Measurements from ENCODE around the gene TMTC2.

TMTC2 gene

DNA sequence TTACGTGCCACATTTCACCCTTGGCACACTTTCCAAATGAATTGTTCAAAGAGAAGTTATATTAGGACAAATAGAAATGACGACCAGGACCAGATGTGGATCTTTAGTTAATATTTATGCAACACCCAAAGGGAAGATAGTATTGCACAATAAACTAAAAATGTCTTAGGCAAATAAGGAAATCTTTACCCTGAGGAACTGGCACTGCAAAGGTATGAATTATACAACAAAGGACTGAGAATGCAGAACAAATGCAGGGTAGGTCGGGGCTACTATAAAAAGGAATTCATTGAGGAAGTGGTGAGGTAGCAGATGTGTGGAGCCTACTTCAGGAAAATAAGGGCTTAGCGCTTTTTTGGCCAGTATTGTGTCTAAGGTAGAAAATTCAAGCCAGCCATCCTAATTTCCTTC is 3.9 kb upstream of the TMTC2 start:
- peak; percentile 53 for DNase-seq

DNA sequence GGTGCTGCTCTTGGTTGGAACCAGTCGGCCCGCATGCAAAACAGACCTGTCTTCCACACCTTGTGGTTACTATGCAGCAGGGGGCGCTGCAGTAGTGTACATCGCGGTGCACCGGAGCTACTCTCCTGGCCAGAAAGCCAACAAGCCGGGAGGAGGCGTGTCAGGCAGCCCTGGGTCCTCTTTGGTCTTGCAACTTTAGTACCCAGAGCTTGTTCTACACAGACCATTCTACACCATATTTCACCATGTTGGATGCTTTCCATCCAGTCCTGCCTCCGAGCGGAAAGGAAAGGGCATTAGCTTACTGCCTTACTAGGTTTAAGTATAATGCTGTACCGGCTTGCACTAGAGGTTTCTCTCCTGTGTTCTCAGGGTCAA is 927 bp upstream of the TMTC2 start:
- peak; percentile 94 for DNase-seq

DNA sequence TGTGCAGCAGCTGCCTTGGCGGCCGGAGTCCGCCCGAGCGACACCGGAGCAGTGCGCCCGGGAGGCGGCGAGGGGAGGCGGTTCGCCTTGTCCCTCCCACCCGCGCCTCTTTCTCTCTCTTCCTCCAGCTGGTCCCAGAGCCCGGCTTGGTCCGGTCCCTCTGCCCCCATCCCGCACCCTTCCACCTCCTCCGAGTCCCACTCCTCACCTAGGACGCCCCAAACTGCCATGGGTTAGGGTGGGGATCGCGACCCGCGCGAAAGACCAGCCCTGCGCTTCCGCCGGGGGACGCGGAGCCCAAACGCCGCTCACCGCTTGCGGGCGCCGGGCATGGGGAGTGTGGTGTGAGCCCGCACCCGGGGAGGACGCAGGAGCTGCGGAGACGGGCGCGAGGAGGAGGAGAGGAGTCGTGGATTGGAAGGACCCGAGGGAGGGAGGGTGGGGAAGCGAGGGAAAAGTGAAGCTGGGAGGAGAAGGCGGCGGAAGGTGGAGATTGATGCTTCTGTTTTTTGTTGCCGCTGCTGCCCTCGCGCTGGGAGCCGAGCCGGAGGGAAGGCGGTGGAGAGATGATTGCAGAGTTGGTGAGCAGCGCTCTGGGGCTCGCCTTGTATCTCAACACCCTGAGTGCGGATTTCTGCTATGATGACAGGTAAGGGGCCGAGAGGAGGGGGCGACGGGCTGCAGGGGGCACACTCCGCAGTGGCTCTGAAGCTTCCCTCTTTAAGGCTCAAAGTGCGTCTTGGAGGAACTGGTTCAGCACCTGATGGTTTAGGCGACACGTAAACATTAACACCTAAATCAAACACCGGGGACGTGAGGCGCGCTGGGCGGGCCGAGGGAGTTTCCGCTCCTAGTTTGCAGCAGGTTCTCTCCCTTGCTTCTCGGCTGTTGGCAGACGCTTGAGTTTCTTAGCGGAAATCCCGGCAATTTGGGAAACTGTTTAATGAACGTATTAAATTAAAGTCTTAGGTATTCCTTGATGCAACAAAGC is 610 bp downstream of the TMTC2 start:
- peak; percentile 74 for DNase-seq

DNA sequence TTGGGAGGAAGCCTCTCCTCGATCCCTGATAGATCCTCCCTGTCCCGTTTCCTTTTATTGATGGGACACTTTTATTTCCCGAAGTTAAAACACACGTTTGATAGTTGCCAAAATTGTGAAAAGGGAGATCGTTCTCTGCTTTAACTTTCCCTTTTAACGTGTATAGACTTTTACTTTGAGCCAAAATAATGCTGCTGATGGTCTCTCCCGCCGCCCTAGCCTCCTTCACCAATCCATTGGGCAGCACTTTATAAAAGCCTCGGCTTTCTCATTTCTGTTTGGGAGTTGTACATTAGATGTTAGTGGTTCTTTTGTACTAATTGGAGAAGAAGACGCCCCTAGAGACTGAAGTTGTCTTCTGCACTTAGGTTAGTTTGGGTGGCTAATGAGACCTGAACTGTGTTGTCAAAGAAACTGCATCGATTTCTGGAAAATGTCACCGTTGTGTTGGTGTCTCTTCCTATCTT is 1.4 kb downstream of the TMTC2 start:
- peak; percentile 36 for DNase-seq

DNA sequence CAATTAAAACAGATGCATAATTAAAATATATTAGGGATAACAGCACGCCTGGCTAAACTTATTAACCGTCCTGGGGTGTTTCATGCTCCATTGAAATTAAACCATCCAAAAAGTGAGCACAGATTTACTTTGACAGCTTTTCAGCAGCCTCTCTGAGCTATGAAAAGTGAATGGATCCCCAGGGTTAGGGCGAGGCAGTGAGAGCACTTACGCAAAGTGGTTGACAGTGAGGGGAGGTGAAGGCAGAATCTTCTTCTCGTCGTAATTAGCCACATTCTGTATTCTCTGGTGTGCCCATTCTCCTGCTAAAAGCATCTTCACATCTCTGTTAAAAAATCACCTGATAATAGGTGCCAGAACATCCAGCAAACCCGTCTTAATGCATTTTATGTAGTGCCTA is 1.9 kb downstream of the TMTC2 start:
- DNase-seq: no peak

DNA sequence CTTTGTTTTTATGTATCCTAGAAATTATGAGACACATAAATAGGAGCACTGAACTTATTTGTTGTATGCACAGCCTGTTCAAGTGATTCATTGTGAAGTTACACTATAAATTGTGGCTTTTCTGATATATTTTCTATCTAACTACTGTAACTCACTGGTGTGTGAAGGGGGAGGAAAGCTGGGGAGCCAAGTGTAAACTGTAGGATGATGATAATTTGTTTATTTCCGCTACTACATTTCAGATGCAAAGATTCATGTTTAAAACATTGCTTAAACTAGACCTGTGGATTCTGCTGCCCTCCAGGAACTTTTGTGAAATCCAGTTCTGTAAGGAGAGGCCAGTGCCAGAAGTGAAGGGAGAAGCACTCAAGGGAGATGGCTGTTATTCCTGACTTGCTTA is 3.3 kb downstream of the TMTC2 start:
- DNase-seq: no peak

DNA sequence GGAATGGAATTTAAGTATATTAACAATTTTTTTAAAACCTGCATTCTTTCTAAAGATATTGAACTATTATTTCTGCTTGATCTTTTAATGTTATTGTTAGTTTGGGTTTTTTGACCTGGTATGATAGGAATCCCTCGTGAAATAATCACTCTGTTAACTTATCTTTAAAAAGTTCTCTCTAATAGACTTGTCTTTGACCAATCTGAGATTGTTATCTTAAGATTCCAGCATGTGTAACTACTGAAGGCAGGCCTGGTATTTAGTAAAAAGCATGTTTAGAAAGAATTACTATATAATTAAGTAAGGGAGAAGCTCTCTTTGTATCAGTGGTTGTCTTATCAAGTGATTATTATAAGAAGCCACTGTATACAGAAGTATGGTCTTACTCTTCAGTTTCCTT is 4.8 kb downstream of the TMTC2 start:
- DNase-seq: no peak

DNA sequence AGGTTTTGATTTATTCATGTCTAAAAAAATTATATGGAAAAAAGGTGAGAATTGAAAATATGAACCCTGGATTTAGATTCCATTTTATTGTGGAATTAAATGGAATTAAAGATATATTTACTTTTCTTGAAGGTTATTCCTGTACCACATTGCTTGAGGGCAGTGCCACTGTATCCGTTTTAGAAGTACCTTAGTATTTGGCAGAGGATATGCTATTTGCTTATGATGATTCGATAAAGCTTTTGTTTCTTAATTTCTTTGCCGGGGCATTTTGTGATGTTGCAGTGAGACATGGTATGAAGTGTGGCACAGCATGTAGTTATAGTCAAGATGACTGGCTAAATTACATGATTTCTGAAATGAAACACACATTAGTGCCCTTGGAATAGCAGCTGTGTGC is 7.6 kb downstream of the TMTC2 start:
- DNase-seq: no peak

DNA sequence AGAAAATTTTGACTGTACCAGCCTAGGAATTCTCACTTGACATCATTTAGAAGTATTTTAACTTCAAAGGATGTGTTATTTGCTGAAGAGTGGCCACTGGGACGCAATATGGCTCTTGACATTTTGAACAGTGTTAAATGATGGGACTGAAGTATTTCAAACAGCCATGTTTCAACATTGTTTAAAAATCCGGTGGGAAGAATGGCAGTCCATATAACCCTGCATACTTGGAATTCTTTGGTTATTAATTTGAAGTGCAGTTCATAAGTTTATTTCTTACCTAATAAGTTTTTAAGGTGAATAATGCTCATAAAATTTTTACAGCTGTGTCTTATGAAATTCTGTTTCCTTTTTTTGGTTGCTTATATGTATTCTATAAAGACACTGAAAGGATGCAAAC is 8.3 kb downstream of the TMTC2 start:
- no peak for DNase-seq

DNA sequence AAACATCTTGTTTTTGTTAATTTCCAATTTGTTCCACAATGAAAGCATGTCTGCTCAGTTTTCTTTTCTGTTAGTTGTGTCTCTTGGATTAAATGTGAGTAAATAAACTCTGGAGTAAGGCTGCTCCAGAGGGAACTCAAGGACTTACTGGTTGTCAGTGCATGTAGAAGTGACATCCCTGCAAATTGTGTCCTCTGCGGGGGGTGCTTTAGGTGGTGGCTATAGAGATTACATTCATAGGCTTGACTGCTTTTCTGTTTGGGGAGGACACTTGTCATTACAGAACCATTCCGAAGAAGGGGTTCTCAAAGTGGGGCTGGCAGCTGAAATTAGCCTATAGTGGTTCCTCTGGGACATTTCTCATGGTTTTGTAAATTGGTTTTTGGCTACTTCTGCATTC is 8.8 kb downstream of the TMTC2 start:
- no peak for DNase-seq

DNA sequence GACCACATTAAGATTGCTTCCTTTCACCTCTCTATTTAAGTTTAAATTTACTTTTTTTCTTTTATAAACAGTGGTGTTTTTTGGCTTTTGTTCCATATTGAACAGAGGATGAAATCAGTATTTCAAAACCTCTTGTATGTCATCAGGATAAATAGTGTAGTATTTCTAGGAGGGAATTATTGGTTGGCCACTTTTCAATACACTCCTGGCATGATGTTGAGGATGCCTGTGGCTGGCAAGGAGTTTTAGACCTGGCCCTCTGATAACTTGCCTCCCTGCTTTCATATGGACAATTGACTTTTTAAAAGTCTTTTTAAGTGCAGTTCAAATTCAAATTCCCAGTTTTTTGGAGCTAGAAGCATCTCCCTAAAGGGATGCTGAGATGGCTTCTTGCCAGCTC is 9.8 kb downstream of the TMTC2 start:
- no peak for DNase-seq

DNA sequence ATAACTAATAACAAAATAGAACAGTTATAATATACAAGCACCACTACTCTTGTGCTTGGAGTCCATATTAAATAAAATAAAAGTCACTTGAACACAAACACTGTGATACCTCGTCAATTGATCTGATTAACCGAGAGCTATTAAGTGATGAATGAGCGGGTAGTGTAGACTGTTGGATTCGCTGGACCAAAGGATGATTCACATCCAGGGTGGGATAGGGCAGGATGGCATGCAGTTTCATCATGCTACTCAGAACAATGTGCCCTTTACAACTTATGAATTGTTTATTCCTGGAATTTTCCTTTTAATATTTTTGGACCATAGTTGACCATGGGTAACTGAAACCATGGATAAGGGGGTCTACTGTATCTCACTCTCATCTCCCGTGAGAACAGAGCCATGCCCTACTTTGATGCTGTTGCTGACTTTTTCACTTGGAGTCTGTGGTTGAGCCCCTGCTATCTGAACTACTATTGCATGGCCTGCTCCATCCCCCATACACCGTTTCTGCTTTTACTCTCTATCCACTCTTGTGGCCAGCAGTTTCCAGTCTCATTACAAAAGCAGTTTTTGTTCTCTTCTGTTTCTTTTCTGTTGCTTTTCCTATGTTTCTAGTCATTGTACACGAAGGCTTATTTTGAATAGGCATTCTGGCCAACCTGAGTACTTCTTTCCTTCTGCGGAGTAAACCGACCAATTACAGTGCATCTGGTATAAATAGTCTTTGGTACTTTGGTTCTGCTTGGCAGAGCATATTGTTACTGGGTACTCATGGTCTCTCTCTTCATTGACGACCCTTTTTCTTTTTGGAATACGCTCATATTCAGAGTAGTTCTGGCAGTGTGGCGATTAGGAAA is 12.2 kb downstream of the TMTC2 start:
- no peak for DNase-seq

DNA sequence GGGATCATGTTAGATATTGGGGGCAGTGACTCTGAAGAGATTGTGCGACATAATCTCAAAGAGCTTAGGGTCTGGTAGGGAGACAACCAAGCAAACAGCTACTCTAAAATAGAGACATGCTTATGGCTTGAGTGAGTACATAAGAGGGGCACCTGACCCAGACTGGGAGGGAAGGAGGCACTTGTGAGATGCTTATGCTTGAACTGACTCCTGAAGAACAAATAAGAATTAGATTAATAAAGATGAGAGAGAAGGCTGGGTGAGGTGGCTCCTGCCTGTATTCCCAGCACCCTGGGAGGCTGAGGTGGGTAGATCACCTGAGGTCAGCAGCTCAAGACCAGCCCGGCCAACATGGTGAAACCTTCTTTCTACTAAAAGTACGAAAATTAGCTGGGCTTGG is 19.1 kb downstream of the TMTC2 start:
- DNase-seq: no peak

DNA sequence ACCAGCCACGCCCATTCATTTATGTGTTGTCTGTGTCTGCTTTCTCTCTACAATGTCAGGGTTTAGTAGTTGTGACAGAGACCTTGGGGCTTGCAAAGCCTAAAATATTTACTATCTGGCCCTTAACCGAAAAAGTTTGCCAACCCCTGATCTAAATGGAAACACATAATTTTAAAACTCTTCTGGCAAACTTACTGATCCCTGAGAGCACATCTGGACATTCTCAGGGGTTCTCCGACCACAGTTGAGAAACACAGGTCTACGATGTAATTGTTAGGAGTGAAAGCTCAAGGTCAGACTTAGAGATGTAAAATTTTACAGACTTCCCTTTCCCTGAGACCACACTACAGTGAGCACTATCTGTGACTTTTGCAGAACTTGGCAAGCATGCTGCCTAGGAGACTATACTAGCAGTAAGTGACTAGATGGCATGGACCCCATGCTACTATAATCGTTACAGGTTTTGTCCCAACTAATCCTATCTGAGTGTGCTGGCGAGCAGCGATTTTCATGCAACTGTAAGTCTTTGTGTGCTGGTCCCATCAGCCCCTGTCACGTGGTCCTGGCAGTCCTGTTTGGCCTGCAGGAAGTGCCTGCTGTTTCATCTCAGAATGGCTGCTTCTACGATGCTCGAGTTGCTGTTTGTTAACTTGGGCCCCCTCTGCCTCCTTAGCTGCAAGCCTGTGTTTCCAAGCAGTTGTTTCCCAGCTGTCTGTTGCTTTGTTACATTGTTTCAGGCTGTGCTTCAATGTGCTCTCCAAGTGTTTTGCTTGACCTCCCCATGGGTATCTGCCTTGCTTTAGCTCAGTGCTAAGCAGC is 21.6 kb downstream of the TMTC2 start:
- no peak for DNase-seq

DNA sequence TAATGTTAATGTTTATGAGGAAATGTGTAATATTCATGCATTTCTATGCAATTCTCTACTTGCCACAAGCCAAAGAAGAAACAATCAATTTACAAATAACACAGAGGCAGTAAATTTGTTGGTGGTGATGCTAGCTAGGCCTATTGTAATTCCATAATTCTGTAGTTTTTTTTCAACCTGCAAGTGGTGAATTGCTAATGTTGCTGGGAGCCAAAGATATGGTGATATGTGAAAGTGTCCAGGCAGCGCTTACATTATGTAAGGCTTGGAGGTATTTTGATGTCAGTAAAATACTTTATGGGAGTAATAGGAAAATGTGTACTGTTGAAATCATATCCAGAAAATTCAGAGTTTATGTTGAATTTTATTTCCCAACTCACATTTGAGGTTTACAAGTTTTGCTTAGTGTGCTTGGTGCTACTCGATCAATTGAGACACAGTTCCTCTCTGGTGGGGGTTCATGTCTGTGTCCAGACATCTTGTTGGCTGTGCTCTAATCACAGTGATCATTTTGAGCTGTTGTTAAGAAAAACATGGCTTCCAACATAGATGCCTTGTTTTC is 23.2 kb downstream of the TMTC2 start:
- DNase-seq: no peak

DNA sequence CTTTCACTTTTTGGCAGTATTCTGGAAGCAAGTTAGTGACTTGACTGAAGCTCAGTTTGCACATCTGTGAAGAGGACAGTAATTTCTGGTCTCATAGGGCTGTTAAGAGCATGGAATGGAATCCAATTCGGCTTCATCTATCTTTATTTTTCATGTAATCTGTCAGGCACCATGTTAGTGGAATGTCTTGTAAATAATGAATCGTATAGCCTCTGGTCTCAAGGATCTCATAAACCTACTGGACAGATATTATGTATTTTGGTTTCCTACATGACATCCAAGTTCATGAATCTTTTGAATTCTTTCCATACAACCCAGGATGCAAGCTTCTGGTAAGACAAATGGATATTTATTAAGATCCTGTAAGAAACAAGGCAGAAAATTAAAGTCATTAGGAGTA is 24.0 kb downstream of the TMTC2 start:
- DNase-seq: no peak

DNA sequence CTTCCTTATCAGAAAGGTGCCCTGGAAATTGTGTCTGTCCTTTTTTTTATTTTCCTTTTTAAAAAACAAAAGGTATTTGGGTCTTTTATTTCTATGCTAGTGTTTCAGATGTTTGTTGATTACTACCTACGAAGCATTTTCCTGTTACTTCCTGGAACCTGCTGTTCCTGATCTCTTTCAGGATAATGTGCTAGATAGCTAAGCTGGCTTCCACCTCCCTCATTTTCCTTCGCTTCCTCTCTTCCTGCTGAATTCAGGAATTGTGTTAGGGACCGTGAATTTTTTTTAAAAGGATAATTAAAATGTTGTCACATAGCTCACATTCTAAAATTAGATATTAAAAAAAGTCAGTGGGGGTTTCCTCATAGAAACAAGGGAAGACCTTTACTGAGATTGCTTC is 27.7 kb downstream of the TMTC2 start:
- no peak for DNase-seq

DNA sequence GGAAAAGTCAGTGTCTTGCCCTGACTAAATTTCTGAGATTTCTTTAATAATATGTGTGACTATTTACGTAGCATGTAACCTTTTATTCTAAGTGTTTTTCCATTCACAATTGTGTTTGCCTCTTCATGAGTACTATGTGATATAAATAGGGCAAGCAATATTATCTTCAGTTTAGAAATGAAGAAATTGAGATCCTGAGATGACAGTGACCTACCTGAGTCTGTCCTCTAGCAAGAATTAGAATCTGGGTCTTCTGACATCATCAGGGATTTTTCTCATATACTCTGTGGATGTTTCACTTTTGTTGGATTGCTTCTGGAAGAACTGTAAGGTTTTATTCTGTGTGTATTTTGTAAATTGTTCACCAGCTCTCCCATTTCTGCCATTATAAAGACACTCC is 35.0 kb downstream of the TMTC2 start:
- no peak for DNase-seq

DNA sequence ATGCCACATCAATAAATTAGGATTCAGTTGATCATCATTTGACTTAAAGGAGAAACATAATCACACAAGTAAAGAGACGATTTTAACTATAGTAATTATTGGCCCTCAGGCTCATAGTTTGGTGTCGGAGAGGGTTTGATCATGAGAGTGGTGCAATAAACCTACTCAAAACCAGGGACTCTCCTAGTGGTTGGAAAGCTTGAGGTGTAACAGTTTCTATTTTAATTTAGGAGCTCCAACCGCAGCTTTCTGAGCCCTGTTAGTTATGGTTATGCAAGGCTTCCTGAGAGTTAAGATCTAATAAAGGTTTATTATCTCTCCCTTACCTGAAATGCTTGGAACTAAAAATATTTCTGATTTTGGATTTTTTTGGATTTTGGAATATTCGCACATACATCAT is 36.4 kb downstream of the TMTC2 start:
- no peak for DNase-seq

DNA sequence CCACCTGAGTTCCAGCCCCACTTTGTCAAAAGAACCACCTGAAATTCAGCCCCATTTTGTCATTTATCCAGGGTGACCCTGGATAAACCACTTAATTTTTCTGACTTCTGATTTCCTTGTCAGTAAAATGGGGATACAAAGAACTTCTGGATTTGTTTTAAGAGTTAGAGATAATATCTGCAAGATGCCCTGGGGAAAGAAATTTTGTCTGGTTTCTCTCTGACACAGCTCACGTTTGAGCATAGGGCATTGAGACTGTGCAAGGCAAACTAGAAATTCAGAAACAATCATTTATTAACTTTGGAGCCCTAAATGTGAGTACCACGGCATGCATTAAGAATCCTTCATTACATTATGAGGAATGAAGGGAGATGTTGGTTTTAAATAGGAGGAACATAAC is 37.2 kb downstream of the TMTC2 start:
- DNase-seq: no peak

DNA sequence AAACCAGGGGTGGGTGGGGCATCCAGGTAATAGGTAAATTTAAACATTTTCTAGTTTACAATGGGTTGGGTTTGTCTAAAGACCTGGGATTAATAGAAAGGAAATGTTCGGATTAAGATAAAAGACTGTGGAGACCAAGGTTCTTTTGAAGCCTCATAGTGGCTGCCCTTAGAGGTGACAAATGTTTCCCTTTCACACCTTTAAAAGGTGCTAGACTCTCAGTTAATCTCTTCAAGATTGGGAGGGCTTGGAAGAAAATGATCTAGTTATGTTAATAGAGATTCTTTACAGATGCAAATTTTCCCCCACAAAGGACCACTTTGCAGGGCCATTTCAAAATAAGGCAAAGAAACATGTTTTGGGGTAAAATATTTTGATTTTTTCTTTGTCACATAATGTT is 39.0 kb downstream of the TMTC2 start:
- DNase-seq: no peak

DNA sequence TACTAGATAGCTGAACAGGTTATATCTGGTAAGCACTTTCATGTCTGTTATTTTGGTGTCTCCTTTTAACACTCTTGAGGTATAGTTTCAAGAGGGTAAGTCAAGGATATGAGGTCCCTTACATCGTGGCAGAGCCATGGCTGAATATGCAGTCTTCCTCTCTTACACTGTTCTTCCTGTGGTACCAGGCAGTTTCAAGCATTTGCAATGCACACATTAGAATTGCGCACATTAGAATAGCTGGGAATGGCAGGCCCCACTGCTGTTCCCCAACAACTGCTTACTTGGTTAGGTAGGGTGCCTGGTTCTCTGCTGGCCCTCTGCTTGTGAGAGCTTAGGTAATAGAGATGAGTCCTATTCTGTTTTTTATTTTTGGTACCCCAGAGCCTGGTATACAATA is 41.2 kb downstream of the TMTC2 start:
- DNase-seq: no peak

DNA sequence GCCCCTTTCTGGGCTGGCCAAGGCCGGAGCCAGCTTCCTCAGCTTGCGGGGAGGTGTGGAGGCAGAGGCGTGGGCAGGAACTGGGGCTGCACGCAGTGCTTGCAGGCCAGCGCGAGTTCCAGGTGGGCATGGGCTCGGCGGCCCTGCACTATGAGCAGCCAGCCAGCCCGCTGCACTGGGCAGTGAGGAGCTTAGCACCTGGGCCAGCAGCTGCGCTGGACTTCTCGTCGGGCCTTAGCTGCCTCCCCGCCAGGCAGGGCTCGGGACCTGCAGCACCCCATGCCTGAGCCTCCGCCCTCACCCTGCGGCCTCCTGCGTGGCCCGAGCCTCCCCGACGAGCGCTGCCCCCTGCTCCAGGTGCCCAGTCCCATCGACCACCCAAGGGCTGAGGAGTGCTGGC is 42.0 kb downstream of the TMTC2 start:
- no peak for DNase-seq

Measured in NCI-H2171 treated with DMSO at 0.1 percent for 48 hours (cell line).